K562 (cell line): ENCODE measurements around the gene F12. TPM values are rescaled to one million over a fixed set of nuclear protein-coding genes. Genes with fewer than 3 reads are reported as not detected.
A peak's percentile ranks its signal among the peaks of the same experiment; 100 is the strongest.

Experiments
- ATAC-seq: fragments of 200-7000 bp; cut with Tn5 transposase; 3 replicates; pipeline ENCODE4 v1.9.1; 2020; ENCODE audit warnings: moderate library complexity
- BruUV-seq: library from RNA; stranded (reverse); fragments of 400-500 nt; replicated peaks from 2 replicates; lab custom pipeline; 2021; lab: Mats Ljungman, UMichigan
- CTCF ChIA-PET: fragments of 300-600 bp; formaldehyde crosslinking; extraction: SDS; loops from one replicate; lab custom pipeline; 2021; ENCODE audit warnings: low intra/inter-chr PET ratio; lab: Yijun Ruan, JAX
- POLR2A ChIA-PET: fragments of 300-600, 350-650 bp; sonication (Branson Sonifier 250); formaldehyde crosslinking; extraction: SDS; loops from one replicate; lab custom pipeline; 2021; ENCODE audit warnings: antibody characterized with exemption, inconsistent platforms; lab: Yijun Ruan, JAX
- DNase-seq, 4 experiments: peaks; one replicate each; pipeline versions ENCODE4 v3.0.0 to v3.0.0-alpha.2; 2011 to 2018; ENCODE audit warnings: low spot score in 3 of 4, mixed read lengths in 3 of 4; ENCODE audit errors: extremely low read depth in 1 of 4
- FAIRE-seq: peaks from 2 replicates; lab custom pipeline; 2011; peaks lifted over from hg19 to GRCh38; lab: Jason Lieb, UNC
- H2AFZ ChIP-seq: 2 replicates; pipeline ENCODE4 v1.6.0; 2011; ENCODE audit warnings: low read depth, low read length, control low read depth, inconsistent platforms
- H3K27ac ChIP-seq: fragments of 200-600 bp; 3 replicates; pipeline ENCODE4 v1.8.0; 2011; ENCODE audit warnings: low read depth, mild to moderate bottlenecking, control low read depth, inconsistent platforms, low read length, moderate library complexity, mixed read lengths; ENCODE audit errors: extremely low read depth
- H3K27me3 ChIP-seq, 2 experiments: fragments of 300-600 bp in 1 of 2; 2 replicates in 1 of 2; 3 replicates in 1 of 2; pipeline versions ENCODE4 v1.6.0 to v1.8.0; 2011; ENCODE audit warnings: inconsistent platforms in 2 of 2, low read length in 2 of 2, mild to moderate bottlenecking in 1 of 2, mixed read lengths in 1 of 2, moderate library complexity in 1 of 2; ENCODE audit not compliant: control insufficient read depth in 2 of 2, insufficient read depth in 2 of 2
- H3K36me3 ChIP-seq: fragments of 300-600 bp; 3 replicates; pipeline ENCODE4 v1.8.0; 2011; ENCODE audit warnings: mild to moderate bottlenecking, low read length, inconsistent platforms; ENCODE audit not compliant: control insufficient read depth, insufficient read depth
- H3K4me1 ChIP-seq, 2 experiments: fragments of 200-600 bp in 1 of 2; replicated peaks in 1 of 2; 2 replicates in 1 of 2; 3 replicates in 1 of 2; pipeline versions ENCODE4 v1.5.1 to v1.8.0; 2011; ENCODE audit warnings: inconsistent platforms in 2 of 2, low read length in 2 of 2, mild to moderate bottlenecking in 1 of 2, mixed read lengths in 1 of 2, moderate library complexity in 1 of 2; ENCODE audit not compliant: control insufficient read depth in 2 of 2, insufficient read depth in 2 of 2
- H3K4me2 ChIP-seq: 2 replicates; pipeline ENCODE4 v1.6.1; 2011; ENCODE audit warnings: low read length, control low read depth, inconsistent platforms, mixed read lengths; ENCODE audit not compliant: insufficient read depth
- H3K4me3 ChIP-seq: fragments of 200-600 bp; sonication (generic), shearing (Covaris generic); 2 replicates; pipeline ENCODE4 v1.5.1; 2016; ENCODE audit warnings: control low read depth, inconsistent platforms
- H3K79me2 ChIP-seq: fragments of 200-600 bp; 3 replicates; pipeline ENCODE4 v1.8.0; 2011; ENCODE audit warnings: low read length, inconsistent platforms; ENCODE audit not compliant: control insufficient read depth, insufficient read depth
- H3K9ac ChIP-seq, 2 experiments: 2 replicates each; pipeline versions ENCODE4 v1.6.0 to v1.6.1; 2011; ENCODE audit warnings: low read depth in 2 of 2, low read length in 2 of 2, control low read depth in 1 of 2, inconsistent platforms in 1 of 2, mild to moderate bottlenecking in 1 of 2, mixed read lengths in 1 of 2; ENCODE audit not compliant: insufficient read depth in 1 of 2
- H3K9me1 ChIP-seq: one replicate; pipeline ENCODE4 v1.6.0; 2011; ENCODE audit warnings: inconsistent platforms, mild to moderate bottlenecking, low read length, moderate library complexity; ENCODE audit not compliant: control insufficient read depth, insufficient read depth
- H3K9me3 ChIP-seq: replicated peaks from 2 replicates; pipeline ENCODE4 v1.5.1; 2011; ENCODE audit warnings: low read depth, low read length, inconsistent platforms; ENCODE audit not compliant: control insufficient read depth, insufficient read depth
- H4K20me1 ChIP-seq: replicated peaks from 2 replicates; pipeline ENCODE4 v1.6.1; 2011; ENCODE audit warnings: low read length, inconsistent platforms, mixed read lengths; ENCODE audit not compliant: control insufficient read depth, insufficient read depth
- DDX20 ChIP-seq: fragments of 450-650 bp; IDR thresholded peaks from 2 replicates; pipeline ENCODE4 v1.6.1; 2016; ENCODE audit warnings: missing genetic modification characterization, low read depth, mild to moderate bottlenecking, missing compliant biosample characterization, moderate library complexity
- FOXA3 ChIP-seq, 2 experiments: fragments of 450-650 bp in 1 of 2; sonication (generic) in 1 of 2; formaldehyde crosslinking; IDR thresholded peaks in 1 of 2; conservative IDR thresholded peaks in 1 of 2; 2 replicates each; pipeline versions ENCODE4 v1.4.0 to v1.8.0; 2020 to 2022; ENCODE audit warnings: mild to moderate bottlenecking in 2 of 2, missing genetic modification reagents in 1 of 2
- FOXK1 ChIP-seq: sonication (generic); formaldehyde crosslinking; IDR thresholded peaks from 2 replicates; pipeline ENCODE4 v1.8.0; 2022; ENCODE audit warnings: missing genetic modification reagents, mild to moderate bottlenecking, borderline replicate concordance
- NONO ChIP-seq, 2 experiments: fragments of 200-400 bp in 1 of 2; fragments of 450-650 bp in 1 of 2; formaldehyde crosslinking in 1 of 2; IDR thresholded peaks; 2 replicates each; pipeline ENCODE4 v1.6.1; 2017; ENCODE audit warnings: low read depth in 2 of 2, mild to moderate bottlenecking in 2 of 2, moderate library complexity in 2 of 2, low read length in 1 of 2
- ZNF121 ChIP-seq: sonication (generic); formaldehyde crosslinking; conservative IDR thresholded peaks from 2 replicates; pipeline ENCODE4 v1.8.0; 2022; ENCODE audit warnings: missing genetic modification reagents
- WGBS: fragments of 100-300 bp; shearing (Covaris generic); methylation state at CpG from one replicate; pipeline ENCODE4 v1.1.6; 2016; ENCODE audit warnings: low coverage, mixed read lengths; ENCODE audit not compliant: insufficient coverage; ENCODE audit errors: missing lambda C conversion rate; 5-methylcytosine and 5-hydroxymethylcytosine counted together
- in situ Hi-C: fragments of 300-500 bp; cut with MboI; formaldehyde crosslinking; loops from 4 replicates; pipeline ENCODE4 v1.15.0; 2018; ENCODE audit warnings: inconsistent platforms, mixed read lengths
- intact Hi-C: fragments of 100-400 bp; cut with micrococcal nuclease; formaldehyde crosslinking; loops from 2 replicates; pipeline ENCODE4 v1.14.2; 2022
- polyA plus RNA-seq, 8 experiments: library from polyadenylated mRNA; depleted of rRNA in 4 of 8; stranded (reverse) in 5 of 8; unstranded in 3 of 8; fragments of >200 nt; fragmentation: Nextera tagmentation in 2 of 8; fragmentation: Illumina TruSeq in 1 of 8; extraction: Ambion mirVana in 2 of 8; extraction: Trizol in 1 of 8; gene quantifications; 2 replicates each; pipeline versions ENCODE4 v1.2.1 to v1.2.3, GENCODE V29; 2011 to 2014; ENCODE audit warnings: inconsistent platforms in 1 of 8, missing spikeins in 1 of 8
- total RNA-seq, 7 experiments: library from RNA; depleted of rRNA in 6 of 7; stranded (reverse); fragments of >200 nt in 6 of 7; fragmentation: Illumina TruSeq in 2 of 7; extraction: Trizol in 2 of 7; gene quantifications; 2 replicates each; pipeline versions ENCODE4 v1.2.1 to v1.2.3, GENCODE V29; 2011 to 2021; ENCODE audit warnings: low replicate concordance in 1 of 7
- TF ChIP-seq, protein P1 (sequence below): sonication (generic); formaldehyde crosslinking; IDR thresholded peaks from 2 replicates; pipeline ENCODE4 v1.8.0; 2023; ENCODE audit warnings: mild to moderate bottlenecking, missing genetic modification reagents
- TF ChIP-seq, protein P2 (sequence below): fragments of 250-450 bp; sonication (Bioruptor Pico); IDR thresholded peaks from 2 replicates; pipeline ENCODE4 v1.5.0; 2021; ENCODE audit warnings: mild to moderate bottlenecking, borderline replicate concordance

F12 gene
- total and polyA plus RNA-seq, 9 of the 15 experiments (the other 6 are each of a cell fraction or from before 2014, with no cell fraction given) = 0.59 to 18.3 (median 3.6) TPM

DNA sequence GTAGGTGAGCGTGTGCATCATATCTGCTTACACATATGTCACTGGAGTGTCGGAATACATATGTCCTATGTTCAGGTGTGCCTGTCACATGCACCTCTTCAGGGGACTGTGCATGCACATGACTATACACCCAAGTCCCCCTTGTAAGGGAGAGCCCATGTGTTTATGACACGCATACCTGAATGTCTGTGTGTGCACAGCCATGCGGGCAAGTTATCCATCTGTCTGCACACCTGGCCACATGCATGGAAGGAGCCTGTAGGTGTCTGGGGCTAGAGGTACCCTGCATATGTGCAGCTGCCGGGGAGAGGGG, 52.3 kb downstream of the F12 start:
- no peaks in the 10 kb centered on the region for H4K20me1 ChIP-seq
- in situ Hi-C loops = no loop called here
- BruUV-seq = no TSS peak
- H3K27ac ChIP-seq = no peak overlapping the region
- peak overlapping the region; percentile 92 for H2AFZ ChIP-seq
- H3K36me3 ChIP-seq = no peaks in the 10 kb centered on the region
- FAIRE-seq = no peak
- H3K27me3 ChIP-seq = no peaks in the 10 kb centered on the region
- TF ChIP-seq NONO (IDR thresholded peaks at IDR 0.05; ENCODE audit: low read depth in 2 of 2, low read length in 1 of 2) (no peak), FOXA3 (CRISPR knock-in tag; conservative IDR thresholded peaks at IDR 0.05 in 1 of 2, IDR thresholded peaks at IDR 0.05 in 1 of 2) (peak in 1 of 2 experiments; percentile 12; a peak in 1 of 4 replicates)
- TF ChIP-seq, all 486 proteins: peak for 1
- intact Hi-C loops = no loop called here
- Histone ChIP-seq H3K79me2 (no peaks in the 10 kb centered on the region; the same call in 2 of the 3 replicates), H3K9me3 (0 out of 2 replicates have a peak, but pooled peaks cover 3% of the 10 kb centered on the region), H3K4me1 (peaks cover 5 to 34% of the 10 kb centered on the region in 2 experiments; a peak in 4 of 5 replicates), H3K4me2 (peak overlapping the region; percentile 29; the same call in 1 of the 2 replicates), H3K4me3 (no peak overlapping the region), H3K9me1 (no peaks in the 10 kb centered on the region), H3K9ac (no peak overlapping the region)
- DNase-seq (no peak), ATAC-seq (no peak)
- POLR2A ChIA-PET = interaction anchor here (0.8 kb wide), 1 partner anchor 710 kb away, joined by 4 read pairs; no protein-coding TSS in a partner anchor
- CTCF ChIA-PET = interaction anchor here (0.6 kb wide), 1 partner anchor 97 kb away, joined by 4 read pairs; no protein-coding TSS in a partner anchor
- WGBS = 82% methylated on average over 5 of the region's 5 CpGs

DNA sequence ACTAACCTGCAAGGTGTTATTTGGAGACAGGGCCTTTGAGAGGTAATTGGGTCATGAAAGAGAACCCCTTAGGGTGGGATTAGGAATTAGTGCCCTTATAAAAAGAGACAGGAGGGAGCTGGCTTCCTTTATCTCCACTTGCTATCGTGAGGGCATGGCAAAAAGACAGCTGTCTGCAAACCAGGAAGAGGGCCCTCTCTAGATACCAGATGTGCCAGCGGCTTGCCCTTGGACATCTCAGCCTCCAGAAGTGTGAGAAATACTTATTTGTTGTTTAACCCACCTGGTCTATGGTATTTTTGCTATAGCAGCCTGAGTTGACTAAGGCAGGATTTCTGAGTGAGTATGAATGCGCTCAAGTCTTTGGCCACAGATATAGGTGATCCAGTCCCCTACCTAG, 52.6 kb downstream of the F12 start:
- H3K27ac ChIP-seq = no peak overlapping the region
- in situ Hi-C loops = no loop called here
- TF ChIP-seq, protein P1, sequence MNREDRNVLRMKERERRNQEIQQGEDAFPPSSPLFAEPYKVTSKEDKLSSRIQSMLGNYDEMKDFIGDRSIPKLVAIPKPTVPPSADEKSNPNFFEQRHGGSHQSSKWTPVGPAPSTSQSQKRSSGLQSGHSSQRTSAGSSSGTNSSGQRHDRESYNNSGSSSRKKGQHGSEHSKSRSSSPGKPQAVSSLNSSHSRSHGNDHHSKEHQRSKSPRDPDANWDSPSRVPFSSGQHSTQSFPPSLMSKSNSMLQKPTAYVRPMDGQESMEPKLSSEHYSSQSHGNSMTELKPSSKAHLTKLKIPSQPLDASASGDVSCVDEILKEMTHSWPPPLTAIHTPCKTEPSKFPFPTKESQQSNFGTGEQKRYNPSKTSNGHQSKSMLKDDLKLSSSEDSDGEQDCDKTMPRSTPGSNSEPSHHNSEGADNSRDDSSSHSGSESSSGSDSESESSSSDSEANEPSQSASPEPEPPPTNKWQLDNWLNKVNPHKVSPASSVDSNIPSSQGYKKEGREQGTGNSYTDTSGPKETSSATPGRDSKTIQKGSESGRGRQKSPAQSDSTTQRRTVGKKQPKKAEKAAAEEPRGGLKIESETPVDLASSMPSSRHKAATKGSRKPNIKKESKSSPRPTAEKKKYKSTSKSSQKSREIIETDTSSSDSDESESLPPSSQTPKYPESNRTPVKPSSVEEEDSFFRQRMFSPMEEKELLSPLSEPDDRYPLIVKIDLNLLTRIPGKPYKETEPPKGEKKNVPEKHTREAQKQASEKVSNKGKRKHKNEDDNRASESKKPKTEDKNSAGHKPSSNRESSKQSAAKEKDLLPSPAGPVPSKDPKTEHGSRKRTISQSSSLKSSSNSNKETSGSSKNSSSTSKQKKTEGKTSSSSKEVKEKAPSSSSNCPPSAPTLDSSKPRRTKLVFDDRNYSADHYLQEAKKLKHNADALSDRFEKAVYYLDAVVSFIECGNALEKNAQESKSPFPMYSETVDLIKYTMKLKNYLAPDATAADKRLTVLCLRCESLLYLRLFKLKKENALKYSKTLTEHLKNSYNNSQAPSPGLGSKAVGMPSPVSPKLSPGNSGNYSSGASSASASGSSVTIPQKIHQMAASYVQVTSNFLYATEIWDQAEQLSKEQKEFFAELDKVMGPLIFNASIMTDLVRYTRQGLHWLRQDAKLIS = no peak
- TF ChIP-seq DDX20 (tag) (no peak), FOXK1 (CRISPR knock-in tag) (no peak), ZNF121 (CRISPR knock-in tag) (no peak)
- TF ChIP-seq, protein P2, sequence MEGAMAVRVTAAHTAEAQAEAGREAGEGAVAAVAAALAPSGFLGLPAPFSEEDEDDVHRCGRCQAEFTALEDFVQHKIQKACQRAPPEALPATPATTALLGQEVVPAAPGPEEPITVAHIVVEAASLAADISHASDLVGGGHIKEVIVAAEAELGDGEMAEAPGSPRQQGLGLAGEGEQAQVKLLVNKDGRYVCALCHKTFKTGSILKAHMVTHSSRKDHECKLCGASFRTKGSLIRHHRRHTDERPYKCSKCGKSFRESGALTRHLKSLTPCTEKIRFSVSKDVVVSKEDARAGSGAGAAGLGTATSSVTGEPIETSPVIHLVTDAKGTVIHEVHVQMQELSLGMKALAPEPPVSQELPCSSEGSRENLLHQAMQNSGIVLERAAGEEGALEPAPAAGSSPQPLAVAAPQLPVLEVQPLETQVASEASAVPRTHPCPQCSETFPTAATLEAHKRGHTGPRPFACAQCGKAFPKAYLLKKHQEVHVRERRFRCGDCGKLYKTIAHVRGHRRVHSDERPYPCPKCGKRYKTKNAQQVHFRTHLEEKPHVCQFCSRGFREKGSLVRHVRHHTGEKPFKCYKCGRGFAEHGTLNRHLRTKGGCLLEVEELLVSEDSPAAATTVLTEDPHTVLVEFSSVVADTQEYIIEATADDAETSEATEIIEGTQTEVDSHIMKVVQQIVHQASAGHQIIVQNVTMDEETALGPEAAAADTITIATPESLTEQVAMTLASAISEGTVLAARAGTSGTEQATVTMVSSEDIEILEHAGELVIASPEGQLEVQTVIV (CRISPR knock-in tag) = no peak

More for the DNA sequence above, 52.6 kb downstream of the F12 start:
- ATAC-seq (no peak), FAIRE-seq (no peak), DNase-seq (no peak)
- intact Hi-C loops = no loop called here
- no peak overlapping the region for H2AFZ ChIP-seq
- H3K4me1 ChIP-seq = peaks cover 3 to 34% of the 10 kb centered on the region in 2 experiments; a peak in 4 of 5 replicates
- no peak overlapping the region for H3K9ac ChIP-seq
- no peaks in the 10 kb centered on the region for H3K27me3 ChIP-seq
- no peaks in the 10 kb centered on the region for H3K9me1 ChIP-seq
- no peak overlapping the region for H3K4me3 ChIP-seq
- no peaks in the 10 kb centered on the region for H4K20me1 ChIP-seq
- 0 out of 2 replicates have a peak, but pooled peaks cover 3% of the 10 kb centered on the region for H3K9me3 ChIP-seq
- POLR2A ChIA-PET = interaction anchor here (0.8 kb wide), 1 partner anchor 710 kb away, joined by 4 read pairs; no protein-coding TSS in a partner anchor
- no peaks in the 10 kb centered on the region for H3K36me3 ChIP-seq
- no TSS peak for BruUV-seq
- no peak overlapping the region for H3K4me2 ChIP-seq
- CTCF ChIA-PET = interaction anchor here (0.6 kb wide), 1 partner anchor 98 kb away, joined by 4 read pairs; no protein-coding TSS in a partner anchor
- 55% methylated on average over 3 of the region's 3 CpGs for WGBS
- no peaks in the 10 kb centered on the region; the same call in 2 of the 3 replicates for H3K79me2 ChIP-seq
